ENCODE results near the gene TMEM273.
A peak's percentile ranks its signal among the peaks of the same experiment; 100 is the strongest.

The TMEM273 gene

DNA sequence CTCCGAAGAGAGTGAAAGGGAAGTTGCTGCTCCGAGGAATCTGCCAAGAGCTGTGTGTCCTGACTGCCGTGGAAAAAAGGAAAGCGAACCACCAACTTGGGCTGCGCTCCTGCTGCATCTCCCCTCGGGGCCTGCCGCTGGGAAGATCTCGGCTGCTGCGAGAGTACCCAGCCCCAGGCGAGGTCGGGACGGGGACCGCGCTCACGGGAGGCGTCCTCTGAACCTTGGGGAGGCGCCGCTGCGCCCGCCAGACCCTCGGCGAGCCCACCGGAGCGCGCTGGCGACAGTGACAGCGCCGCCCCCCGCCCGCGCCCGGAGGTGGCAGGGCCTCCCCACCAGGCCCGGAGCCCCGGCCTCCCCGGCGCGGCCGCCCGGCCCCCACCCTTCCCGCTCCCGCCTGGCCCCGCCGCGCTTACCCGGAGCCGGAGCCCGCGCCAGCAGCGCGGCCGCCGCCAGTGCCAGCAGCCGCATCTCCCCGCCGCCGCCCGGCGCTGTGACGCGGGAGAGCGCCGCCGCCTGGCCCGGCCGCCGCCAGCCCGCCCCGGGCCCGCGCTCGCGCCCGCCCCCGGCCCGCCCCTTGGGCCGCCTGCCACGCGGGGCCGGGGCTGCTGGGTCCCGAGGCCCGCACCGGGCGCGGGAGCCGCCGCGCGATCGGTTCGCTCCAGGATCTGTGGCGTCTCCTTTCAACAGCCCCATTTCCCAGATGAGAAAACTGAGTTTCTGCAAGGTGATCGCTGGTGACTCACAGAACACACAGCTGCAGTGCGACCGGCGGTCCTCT lies 73.0 kb downstream of the TMEM273 start, which contains the start of gene VSTM4:
Gene VSTM4 (minus strand): TSS at position 508 of the 781 bp plus-strand sequence. CDS start 37 bp downstream, at position 471.
- no peaks in the 10 kb centered on the region for H3K9me3 Mint-ChIP-seq
- peaks cover 28% of the 10 kb centered on the region for H3K27me3 Mint-ChIP-seq
- ATAC-seq: peak; percentile 37
- peak within 1 kb of the TSS; percentile 46 for H3K4me3 Mint-ChIP-seq
- H3K36me3 Mint-ChIP-seq: no peaks in the 10 kb centered on the region
- H3K27ac Mint-ChIP-seq: no peak within 1 kb of the TSS
- H3K4me1 Mint-ChIP-seq: no peaks in the 10 kb centered on the region

DNA sequence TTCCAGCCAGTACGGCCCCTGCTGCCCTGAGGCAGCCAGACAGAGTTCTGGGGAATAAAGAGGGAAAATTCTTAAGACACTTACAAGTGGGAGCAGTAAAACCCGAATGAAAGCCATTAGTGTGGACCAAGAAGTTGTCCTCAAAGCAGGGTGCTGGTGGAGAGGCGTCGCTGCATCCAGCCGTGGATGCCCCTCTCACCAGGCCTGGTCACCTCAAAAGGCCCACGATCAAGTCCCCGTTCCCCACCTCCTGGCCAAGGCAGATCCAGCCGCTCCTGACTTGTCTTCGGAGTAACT lies 73.5 kb downstream of the TMEM273 start:
- Mint-ChIP-seq H3K4me1 (no peaks in the 10 kb centered on the region), H3K9me3 (no peaks in the 10 kb centered on the region), H3K27me3 (peaks cover 34% of the 10 kb centered on the region), H3K36me3 (no peaks in the 10 kb centered on the region), H3K27ac (no peak overlapping the region), H3K4me3 (peak overlapping the region; percentile 46)
- no peak for ATAC-seq

DNA sequence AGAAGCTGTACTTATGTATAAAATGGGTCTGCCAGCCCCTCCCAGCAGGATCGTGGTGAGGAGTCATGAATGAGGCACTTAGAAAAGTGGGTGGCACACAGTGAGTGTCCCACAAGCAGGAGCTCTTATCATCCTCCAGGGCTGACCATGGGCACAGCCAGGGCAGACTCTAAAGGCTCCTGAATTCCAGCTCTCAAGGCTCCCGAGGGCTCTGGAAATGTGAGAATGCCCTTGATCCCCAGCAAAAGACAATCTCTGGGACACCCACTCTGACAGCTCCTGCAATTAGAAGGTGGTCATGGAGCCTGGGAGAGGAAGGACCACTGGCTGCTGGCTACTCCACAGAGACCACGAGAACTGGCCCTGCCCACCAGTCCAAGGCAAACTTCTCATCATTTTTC lies 74.5 kb downstream of the TMEM273 start:
- H3K4me1 Mint-ChIP-seq: no peaks in the 10 kb centered on the region
- no peaks in the 10 kb centered on the region for H3K9me3 Mint-ChIP-seq
- H3K36me3 Mint-ChIP-seq: no peaks in the 10 kb centered on the region
- H3K4me3 Mint-ChIP-seq: no peak overlapping the region
- ATAC-seq: no peak
- H3K27me3 Mint-ChIP-seq: peaks cover 36% of the 10 kb centered on the region
- no peak overlapping the region for H3K27ac Mint-ChIP-seq

DNA sequence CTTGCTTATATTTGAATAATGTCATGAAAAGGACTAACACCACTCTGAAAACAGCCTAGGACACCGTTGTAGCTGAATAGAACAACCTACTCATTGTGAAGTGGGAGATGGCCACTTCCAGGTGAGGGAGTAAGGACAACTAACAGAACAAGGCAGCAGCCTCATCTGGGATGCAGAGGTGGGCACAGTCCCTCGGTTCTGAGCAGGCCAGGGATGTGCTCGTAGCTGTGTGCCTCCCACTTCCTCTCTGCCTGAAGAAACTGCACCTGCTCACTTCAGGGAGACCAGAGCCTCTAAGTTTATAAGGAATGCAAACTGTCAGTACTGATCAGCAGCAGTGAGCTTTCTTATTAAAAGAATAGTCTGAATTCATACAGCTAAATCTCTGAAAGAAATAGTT lies 75.3 kb downstream of the TMEM273 start:
- H3K27ac Mint-ChIP-seq: no peak overlapping the region
- no peaks in the 10 kb centered on the region for H3K9me3 Mint-ChIP-seq
- H3K4me3 Mint-ChIP-seq: no peak overlapping the region

DNA sequence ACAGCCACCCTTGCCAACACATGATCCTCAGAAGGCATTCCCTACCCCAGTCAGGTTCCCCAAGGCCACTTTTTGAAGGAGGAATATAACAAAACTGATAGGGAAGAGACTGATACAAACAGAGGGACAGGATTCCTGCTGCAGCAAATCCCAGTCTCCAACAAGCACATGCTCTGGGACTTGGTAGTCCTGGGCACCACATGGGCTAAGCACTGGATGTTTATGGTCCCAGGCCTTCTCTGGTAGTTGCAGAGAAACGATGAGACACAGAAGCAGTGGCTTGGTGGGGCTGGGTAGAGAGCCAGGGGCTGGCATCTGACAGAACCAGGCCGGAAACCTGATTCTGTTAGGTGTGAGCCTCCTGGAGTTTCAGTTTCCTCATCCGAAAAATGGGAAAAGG lies 76.1 kb downstream of the TMEM273 start:
- H3K4me3 Mint-ChIP-seq: no peak overlapping the region
- no peak for ATAC-seq
- H3K36me3 Mint-ChIP-seq: no peaks in the 10 kb centered on the region
- no peaks in the 10 kb centered on the region for H3K4me1 Mint-ChIP-seq
- H3K27ac Mint-ChIP-seq: no peak overlapping the region
- no peaks in the 10 kb centered on the region for H3K9me3 Mint-ChIP-seq
- H3K27me3 Mint-ChIP-seq: peaks cover 36% of the 10 kb centered on the region

More for the DNA sequence above, 75.3 kb downstream of the TMEM273 start:
- ATAC-seq: no peak
- Mint-ChIP-seq H3K27me3 (peaks cover 36% of the 10 kb centered on the region), H3K4me1 (no peaks in the 10 kb centered on the region), H3K36me3 (no peaks in the 10 kb centered on the region)

DNA sequence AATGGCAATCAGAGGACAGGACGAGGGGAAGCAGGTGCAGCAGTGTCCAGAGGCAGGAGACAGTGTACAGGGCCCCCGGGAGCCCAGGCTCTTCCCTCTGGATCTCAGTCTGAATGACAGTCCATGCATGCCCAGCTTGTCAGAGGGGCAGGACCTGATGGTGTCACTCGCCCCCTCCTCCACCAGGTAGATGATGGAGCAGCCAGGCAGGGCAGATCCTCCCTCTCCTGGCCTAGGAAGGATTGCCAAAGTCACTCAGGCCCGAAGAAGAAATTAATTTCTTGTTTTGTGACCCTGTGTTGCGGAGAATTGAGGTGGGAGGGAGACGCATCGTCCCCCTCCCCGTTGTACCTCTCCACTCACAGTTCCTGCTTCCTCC lies 76.9 kb downstream of the TMEM273 start:
- H3K27ac Mint-ChIP-seq: no peak overlapping the region
- no peaks in the 10 kb centered on the region for H3K9me3 Mint-ChIP-seq
- ATAC-seq: no peak
- no peak overlapping the region for H3K4me3 Mint-ChIP-seq
- H3K27me3 Mint-ChIP-seq: peaks cover 32% of the 10 kb centered on the region
- H3K36me3 Mint-ChIP-seq: no peaks in the 10 kb centered on the region
- no peaks in the 10 kb centered on the region for H3K4me1 Mint-ChIP-seq

DNA sequence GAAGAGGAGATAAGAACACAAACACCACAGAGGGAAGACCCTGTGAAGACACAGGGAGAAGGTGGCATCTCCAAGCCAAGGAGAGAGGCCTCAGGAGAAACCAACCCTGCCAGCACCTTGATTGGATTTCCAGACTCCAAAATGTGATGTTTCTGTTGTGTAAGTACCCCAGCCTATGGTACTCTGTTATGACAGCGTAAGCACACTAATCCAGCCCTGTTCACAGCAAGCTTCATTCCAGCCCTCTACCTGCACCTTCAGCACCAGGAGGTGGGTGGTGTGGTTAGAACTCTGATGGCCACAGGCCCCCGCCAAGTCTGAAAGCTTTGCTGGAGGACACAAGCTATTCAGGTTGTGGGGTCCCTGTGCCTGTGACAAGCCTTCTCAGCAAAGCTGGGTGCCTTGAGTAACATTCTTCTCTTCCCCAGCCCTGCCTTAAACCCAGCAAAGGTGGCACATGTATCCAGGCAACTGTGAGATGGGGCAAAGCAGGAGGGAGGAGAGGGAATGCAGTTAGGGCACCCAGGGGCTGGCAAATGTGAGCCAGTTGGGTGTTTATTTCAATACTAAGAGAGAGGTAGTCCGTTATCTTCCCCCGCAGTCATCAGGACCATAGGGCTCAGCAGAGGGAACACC lies 77.4 kb downstream of the TMEM273 start:
- no peak for ATAC-seq

DNA sequence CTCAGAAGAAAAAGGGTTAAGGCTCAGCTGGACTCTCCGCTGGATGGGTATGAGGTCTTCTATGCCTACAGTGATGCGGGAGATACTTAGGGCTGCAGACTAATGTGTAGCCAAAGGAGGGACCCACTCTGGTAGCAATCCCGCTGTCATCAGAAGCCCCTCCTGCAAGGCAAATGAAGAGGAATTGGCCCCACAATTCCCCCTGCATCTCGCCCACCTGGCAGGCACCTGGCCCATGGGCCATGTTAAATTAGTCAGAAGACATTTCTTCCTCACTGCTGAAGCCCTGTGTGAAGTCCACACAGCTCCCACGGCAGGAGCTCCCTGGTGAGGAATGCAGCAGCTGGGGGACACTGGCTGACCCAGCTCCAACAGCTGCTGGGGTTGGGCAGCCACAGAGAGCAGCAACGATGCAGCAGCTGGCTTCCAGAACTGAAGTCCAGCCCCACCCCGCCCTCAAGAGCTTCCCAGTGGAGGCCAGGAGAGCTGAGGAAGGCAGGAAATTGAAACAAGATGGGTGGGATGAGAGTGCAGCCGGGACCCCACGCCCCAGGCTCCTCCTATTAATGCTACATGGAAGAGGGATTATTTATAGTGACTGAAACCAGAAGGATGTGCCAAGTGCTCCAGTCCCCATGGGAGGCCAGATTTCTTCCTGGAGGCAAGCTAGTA lies 78.4 kb downstream of the TMEM273 start:
- Mint-ChIP-seq H3K9me3 (peaks cover 2% of the 10 kb centered on the region), H3K4me3 (no peak overlapping the region), H3K4me1 (peaks cover 6% of the 10 kb centered on the region), H3K27me3 (peaks cover 32% of the 10 kb centered on the region), H3K27ac (no peak overlapping the region), H3K36me3 (no peaks in the 10 kb centered on the region)
- ATAC-seq: no peak

More for the DNA sequence above, 77.4 kb downstream of the TMEM273 start:
- Mint-ChIP-seq H3K27me3 (peaks cover 27% of the 10 kb centered on the region), H3K9me3 (no peaks in the 10 kb centered on the region), H3K27ac (no peak overlapping the region), H3K36me3 (no peaks in the 10 kb centered on the region), H3K4me3 (no peak overlapping the region), H3K4me1 (no peaks in the 10 kb centered on the region)

DNA sequence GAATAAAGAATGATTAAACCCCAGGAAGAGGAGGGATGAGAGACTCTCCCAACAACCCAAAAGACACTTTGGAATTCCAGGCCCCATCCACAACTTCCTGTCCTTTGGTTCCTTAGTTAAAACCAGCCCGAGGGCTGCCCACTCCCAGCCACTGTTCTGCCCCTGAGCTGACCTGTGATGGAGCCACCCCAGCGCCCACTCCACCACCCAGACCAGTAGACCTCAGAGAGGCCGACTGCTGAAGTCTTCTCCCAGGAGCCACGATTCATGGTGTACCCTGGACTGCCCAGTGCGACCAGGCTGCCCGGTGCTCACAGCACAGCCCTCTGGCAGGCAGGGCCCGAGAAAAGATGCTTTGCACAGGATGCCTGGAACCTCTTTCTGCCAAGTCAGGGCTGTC lies 79.5 kb downstream of the TMEM273 start:
- Mint-ChIP-seq H3K4me1 (peaks cover 11% of the 10 kb centered on the region), H3K27me3 (peaks cover 32% of the 10 kb centered on the region), H3K36me3 (no peaks in the 10 kb centered on the region), H3K4me3 (no peak overlapping the region), H3K27ac (no peak overlapping the region), H3K9me3 (peaks cover 6% of the 10 kb centered on the region)
- no peak for ATAC-seq

DNA sequence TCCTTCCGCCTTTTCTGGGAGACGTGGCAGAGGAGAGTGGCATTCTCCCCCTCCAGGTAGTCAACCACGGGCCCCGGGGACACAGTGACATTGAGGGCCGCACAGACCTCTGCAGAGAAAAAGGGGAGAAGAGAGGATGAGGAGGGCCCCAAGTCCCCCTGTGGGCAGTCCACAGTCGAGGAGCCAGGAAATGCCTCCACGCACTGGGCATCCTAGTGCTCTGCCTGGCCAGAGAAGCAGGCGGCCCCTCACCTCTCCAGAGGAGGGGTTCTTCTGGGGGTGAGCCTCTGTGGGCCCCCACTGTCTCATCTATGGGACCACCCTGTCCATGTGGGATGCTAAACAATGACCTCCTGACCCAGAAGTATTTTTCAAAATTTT lies 80.3 kb downstream of the TMEM273 start:
- H3K27ac Mint-ChIP-seq: no peak overlapping the region
- H3K36me3 Mint-ChIP-seq: no peaks in the 10 kb centered on the region

DNA sequence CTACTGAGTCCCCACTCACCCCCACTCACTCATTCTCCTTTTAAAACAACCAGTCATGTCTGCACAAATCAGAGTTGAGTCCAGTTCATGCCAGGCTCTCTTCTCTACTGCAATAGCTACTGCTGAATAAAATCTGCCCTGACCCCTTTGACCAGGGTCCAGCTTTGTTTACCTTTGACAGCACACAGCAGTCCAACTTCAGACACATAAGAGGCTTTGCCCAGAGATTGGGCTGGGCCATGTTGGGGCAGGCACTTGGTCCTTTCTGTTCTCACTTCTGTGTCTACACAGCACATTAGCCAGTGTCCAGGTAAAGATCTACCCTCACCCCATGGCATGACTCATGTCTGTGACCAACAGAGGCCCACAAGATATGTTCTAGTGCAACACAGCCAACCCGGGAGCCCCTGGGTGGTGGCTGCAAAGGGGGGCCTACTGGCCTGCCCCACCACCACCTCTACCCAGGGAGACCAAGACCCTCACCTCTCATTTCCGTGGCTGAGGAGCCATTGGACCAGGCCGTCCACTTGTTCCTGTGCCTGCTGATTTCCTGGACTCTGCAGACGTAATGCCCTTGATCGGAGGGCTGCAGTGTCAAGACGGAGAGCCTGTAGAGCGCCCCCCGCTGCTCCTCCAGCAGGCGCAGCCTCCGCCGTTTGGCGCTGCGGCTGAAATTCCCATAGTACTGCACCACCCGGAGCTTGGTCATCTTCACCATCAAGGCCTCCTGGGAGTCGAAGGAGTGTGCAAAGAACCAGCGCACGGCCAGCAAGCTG lies 80.9 kb downstream of the TMEM273 start:
- Mint-ChIP-seq H3K9me3 (peaks cover 6% of the 10 kb centered on the region), H3K27me3 (peaks cover 33% of the 10 kb centered on the region)
- no peak for ATAC-seq

More for the DNA sequence above, 80.3 kb downstream of the TMEM273 start:
- Mint-ChIP-seq H3K4me1 (peaks cover 11% of the 10 kb centered on the region), H3K4me3 (no peak overlapping the region), H3K9me3 (peaks cover 6% of the 10 kb centered on the region), H3K27me3 (peaks cover 33% of the 10 kb centered on the region)
- ATAC-seq: no peak

DNA sequence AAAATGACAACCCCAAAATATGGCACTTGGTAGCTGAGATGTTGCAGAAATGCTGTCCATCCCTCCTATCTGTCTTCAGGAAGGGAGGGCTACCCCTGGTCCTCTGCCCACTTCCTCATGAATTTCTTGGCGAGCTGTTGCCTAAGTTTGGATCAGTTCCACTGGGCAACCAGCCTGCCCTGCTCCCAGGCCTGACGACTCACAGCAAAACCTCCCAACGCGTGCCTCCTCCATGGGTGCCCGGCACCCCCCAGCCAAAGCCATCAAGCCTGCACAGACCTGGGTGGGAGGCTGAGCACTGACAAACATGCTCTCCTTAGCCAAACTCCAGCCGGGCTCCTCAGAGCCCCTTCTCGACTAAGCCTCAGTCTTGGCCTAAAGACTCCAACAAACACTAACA lies 81.7 kb downstream of the TMEM273 start:
- H3K27me3 Mint-ChIP-seq: peaks cover 33% of the 10 kb centered on the region
- H3K9me3 Mint-ChIP-seq: peaks cover 6% of the 10 kb centered on the region
- peaks cover 11% of the 10 kb centered on the region for H3K4me1 Mint-ChIP-seq
- no peak for ATAC-seq
- no peak overlapping the region for H3K4me3 Mint-ChIP-seq
- no peak overlapping the region for H3K27ac Mint-ChIP-seq
- no peaks in the 10 kb centered on the region for H3K36me3 Mint-ChIP-seq

More for the DNA sequence above, 80.9 kb downstream of the TMEM273 start:
- Mint-ChIP-seq H3K27ac (no peak overlapping the region), H3K4me1 (peaks cover 11% of the 10 kb centered on the region), H3K4me3 (no peak overlapping the region), H3K36me3 (no peaks in the 10 kb centered on the region)

DNA sequence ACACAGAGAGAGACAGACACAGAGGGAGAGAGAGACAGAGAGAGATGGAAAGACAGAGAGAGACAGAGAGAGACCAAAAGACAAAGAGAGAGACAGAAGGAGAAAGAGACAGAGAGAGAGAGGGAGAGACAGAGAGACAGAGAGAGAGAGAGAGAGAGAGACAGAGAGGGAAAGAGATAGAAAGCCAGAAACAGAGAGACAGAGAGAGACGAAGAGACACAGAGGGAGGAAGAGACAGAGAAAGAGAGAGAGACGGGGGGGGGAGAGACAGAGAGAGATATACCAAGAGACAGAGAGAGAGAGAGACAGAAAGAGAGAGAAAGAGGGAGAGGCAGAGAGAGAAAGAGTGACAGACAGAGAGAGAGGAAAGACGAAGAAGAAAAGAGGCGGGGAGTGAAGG lies 83.1 kb downstream of the TMEM273 start:
- Mint-ChIP-seq H3K27me3 (peaks cover 31% of the 10 kb centered on the region), H3K4me1 (peaks cover 11% of the 10 kb centered on the region), H3K27ac (no peak overlapping the region), H3K36me3 (no peaks in the 10 kb centered on the region), H3K4me3 (no peak overlapping the region), H3K9me3 (peaks cover 6% of the 10 kb centered on the region)
- ATAC-seq: no peak
